Measurements from ENCODE around the gene MED31.
"Not testable (repeated sequence)": the region's sequence is repeated elsewhere in the genome, so short reads cannot be mapped to it uniquely, and the experiment has no call there.

The MED31 gene

DNA sequence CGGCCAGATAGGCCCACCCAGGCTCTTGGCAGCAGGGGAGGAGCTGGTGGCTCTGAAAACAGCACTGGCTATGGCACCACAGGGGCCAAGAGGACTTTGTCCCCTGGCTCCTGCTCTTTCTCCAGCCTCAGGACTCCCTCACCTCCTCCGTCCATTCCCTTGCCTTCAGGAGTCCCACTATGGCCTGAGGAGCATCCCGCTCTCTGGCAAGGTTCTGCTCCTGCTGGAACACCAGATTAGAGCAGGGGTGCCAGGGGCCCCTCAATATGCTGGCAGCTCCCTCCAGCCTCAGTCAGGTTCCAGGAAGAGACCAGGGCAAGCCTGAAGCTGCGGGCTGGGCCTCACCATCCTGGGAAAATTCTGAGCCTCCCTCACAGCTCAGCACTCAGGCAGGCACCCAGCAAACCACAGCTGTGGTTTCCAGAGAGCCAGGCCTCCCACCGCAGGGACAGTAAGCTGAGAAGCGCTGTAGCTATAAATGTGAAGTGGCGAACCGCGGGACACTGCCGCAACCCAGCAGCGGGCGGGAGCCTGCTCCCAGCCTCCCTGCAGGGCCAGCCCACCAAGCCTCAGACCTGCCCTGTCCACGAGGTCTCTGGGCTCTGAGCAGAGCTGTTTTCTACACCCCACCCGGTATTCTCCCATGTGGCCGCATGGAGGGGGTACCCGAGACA, 25.9 kb upstream of the MED31 start:
- DNase-seq (ENCODE audit: low read depth), result peak; percentile 27

DNA sequence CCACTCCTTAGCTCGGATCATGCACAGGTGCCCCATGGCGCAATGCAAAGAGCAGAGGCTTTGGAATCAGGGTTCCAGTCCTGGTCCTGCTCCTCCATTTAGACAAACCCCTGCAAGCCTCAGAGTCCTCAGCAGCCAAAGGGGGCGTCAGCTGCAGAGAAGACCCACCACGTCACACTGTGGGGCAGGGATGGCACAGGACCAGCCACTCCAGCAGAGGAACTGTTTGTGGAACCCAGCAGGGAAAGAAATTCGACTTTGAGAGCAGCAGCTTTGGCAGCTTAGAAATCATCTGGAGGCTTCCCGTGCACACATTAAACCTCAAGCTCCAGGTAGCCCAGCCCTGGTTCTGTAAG, 25.4 kb upstream of the MED31 start:
- no peak for DNase-seq (ENCODE audit: low read depth)

DNA sequence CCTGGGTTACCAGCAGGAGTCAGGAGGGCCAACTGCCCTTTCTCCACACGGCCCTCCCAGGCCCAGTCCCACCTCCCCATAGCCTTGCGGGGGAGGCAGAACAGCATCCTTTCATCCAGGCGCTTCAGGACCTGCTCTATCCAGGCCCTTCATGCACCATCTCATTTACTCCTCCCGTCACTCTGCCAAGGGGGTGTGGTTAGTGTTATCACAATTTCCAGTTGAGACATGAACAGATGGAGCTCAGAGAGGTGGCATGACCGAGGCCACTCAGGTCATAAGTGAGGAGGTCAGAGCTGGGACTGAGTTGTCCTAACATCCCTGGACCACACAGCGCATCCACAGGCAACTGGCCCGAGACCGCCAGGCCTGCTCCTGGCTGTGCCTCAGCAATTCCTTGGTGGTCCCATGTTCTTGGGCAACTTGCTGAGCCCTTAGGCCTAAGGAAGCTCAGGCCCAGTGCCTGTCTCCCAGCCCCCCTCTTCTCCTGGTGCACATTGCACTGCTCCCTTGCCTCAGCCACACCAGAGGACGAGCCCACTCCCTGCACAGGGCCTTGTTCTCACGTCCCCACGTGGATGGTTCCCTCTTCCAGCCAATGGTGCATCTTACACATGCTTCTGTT, 23.9 kb upstream of the MED31 start:
- no peak for DNase-seq (ENCODE audit: low read depth)

DNA sequence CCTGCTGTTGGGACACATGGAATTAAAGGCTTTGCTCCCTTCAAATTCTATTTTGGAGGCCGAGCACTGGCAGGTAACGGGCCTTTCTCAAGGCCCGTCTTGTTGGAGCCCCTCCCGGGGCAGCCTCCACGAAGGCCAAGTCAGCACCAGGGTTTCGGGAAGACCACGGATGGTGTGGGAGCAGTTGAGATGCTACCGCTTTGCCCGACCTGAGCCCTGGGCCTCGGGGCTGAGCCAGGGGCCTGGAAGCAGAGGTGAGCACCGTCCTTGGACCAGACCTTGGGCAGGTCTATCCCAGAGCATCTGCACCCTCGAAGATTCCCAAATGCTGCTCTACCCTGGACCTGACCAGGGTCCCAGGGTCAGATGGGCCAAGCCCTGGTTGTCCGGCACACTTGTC, 23.2 kb upstream of the MED31 start:
- DNase-seq (ENCODE audit: low read depth), result no peak

GRCh38 chr17:6671431-6671830, 20.0 kb upstream of the MED31 start:
- DNase-seq (ENCODE audit: low read depth), result no peak

GRCh38 chr17:6670999-6671398, 19.6 kb upstream of the MED31 start:
- no peak for DNase-seq (ENCODE audit: low read depth)

DNA sequence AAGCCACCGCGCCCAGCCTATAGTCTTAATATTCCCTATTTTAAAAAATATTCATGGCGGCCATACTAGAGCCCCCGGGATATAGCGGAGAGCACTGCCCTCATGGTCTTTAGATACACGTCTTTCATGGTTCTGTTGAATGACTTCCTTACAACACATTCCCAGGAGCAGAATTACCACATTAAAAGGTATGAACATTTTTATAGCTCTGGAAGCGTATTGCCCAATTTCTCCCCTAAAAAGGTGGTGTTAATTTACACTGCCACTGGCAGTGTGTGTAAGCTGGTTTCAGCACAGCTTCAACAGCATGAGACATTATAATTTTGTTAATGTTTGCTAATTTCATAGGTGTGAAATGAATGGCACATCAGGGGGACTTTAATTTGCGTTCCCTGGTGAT, 19.2 kb upstream of the MED31 start:
- no peak for DNase-seq (ENCODE audit: low read depth)

DNA sequence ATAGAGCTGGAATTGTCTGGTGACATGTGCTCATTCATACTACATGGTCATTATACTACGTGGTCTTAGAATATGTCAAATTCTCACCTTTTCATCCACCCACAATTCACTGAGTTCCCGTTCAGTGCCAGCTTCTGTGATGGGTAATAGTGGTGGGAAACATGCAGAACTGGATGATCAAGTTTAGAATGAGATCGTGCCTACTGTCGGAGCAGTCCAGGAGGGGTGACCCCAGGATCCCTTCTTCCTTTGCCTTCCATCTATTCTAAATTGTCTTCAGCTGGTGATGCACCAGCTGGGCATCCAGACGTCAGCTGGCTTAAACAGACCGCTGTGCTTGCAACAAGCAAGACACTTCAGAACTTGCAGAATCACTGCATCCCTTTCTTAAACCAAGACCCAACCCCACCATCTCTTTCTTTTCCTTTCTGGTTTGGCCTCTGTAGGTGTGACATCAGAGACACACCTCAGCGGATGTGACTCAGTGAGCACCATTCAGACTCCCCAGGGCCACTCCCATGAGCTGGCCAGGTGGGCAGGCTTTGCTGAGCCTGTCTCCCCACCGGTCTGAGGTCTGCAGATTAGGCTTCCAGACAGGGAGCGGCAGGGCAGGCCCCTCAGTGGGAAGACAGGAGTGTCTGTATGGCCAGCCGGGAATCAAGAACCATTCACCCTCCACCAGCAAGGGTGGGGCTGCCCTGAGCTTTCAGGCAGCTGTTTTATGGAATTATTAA, 18.2 kb upstream of the MED31 start:
- no peak for DNase-seq (ENCODE audit: low read depth)

DNA sequence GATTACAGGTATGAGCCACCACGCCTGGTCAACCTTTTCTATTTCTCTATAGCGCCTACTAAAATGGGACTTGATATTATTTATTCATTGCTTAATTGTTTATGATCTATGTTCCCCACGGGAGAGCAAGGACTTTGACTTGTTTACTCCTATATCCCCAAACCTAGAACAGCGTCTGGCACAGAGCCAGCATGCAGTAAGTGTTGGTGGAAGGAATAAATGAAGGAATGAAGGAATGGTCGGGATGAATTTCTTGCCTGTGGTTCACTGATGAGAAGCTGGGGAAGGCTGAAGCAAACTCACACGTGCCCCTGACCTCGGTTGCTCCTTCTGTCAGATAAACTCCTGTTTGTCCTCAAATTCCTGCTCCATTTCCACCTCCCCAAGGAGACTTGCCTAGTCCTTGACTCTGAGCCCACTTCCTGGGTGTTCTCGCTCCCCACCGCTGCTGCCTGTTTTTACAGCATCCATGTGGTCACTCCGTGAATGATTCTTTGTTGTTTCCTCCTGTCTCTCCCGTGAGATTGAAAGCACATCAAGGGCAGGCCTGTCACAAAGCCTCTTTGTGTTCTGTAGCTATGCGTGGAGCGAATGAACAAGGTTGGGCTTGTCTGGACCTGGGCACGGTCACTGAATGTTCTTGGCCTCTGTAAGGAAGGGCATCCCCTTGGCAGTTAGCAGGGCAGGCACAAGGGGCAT, 17.5 kb upstream of the MED31 start:
- no peak for DNase-seq (ENCODE audit: low read depth)

DNA sequence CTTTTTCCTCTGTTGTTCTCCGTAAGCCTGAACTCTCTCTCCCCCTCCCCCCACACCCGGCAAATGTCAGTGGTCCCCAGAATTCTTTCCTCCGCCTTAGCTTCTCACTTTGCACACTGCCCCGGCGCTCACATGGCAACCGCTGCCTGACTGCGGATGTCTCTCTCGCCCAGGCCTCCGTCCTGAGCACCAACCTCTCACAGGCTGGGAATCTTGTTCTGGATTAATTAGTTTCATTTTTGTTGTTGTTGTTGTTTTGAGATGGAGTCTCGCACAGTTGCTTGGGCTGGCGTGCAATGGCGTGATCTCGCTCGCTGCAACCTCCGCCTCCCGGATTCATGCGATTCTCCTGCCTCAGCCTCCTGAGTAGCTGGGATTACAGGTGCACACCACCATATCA, 16.8 kb upstream of the MED31 start:
- no peak for DNase-seq (ENCODE audit: low read depth)

DNA sequence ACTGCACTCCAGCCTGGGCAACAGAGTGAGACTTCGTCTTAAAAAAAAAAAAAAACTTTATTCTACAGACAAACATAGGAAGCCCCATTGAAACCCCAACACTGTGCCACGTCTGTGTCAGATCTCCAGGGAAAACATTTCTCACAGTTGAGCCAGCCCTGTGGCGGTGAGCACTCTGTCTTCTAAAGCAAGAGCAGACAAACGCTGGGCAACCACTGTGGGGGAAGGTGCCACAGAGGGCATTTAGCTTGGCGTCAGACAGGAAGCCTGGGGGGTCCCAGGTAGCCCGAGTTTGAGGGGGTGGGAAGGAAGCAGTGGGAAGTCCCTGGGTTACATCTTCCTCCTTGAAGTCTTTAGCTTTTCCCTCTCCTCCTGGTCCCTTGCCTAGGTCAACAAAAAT, 16.1 kb upstream of the MED31 start:
- DNase-seq (ENCODE audit: low read depth), result no peak

GRCh38 chr17:6666557-6666956, 15.2 kb upstream of the MED31 start:
- DNase-seq (ENCODE audit: low read depth), result no peak

DNA sequence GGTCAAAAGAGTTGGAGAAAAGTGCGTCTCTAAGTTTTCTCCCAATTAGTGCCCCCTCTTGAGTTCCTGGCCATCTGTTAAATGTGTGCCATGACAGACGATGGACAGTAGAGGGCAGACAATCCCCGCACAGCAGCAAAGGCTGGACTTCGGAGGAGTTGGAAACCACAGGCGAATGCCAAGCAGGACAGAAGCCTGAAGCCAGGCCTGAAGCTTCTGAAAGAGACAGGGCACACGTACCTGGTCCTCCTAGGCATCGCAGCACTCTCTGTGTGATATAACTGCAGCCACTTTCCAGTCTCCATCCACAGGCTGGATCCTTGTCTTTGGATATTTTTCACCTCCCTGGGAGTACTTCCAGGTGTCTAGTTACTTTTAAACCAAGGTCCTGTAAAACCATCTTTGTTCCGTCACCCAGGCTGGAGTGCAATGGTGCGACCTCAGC, 14.7 kb upstream of the MED31 start:
- DNase-seq (ENCODE audit: low read depth), result peak; percentile 60

DNA sequence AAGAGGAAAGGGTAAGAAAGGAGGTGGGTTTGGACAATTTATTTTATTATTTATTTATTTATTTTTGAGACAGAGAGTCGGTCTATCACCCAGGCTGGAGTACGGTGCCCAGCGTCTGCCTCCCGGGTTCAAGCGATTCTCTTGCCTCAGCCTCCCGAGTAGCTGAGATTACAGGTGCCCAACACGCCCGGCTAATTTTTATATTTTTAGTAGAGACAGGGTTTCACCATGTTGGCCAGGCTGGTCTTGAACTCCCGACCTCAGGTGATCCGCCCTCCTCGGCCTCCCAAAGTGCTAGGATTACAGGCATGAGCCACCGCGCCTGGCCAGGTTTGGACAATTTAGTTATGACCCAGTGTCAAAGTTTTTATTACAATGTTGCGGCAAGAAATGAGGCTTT, 11.8 kb upstream of the MED31 start:
- DNase-seq (ENCODE audit: low read depth), result not testable (repeated sequence)

- no peak for DNase-seq (ENCODE audit: low read depth)
Observed at GRCh38 chr17:6661464-6661848, 10.1 kb upstream of the MED31 start.

GRCh38 chr17:6660805-6661463, 9.5 kb upstream of the MED31 start:
- DNase-seq (ENCODE audit: low read depth), result no peak

DNA sequence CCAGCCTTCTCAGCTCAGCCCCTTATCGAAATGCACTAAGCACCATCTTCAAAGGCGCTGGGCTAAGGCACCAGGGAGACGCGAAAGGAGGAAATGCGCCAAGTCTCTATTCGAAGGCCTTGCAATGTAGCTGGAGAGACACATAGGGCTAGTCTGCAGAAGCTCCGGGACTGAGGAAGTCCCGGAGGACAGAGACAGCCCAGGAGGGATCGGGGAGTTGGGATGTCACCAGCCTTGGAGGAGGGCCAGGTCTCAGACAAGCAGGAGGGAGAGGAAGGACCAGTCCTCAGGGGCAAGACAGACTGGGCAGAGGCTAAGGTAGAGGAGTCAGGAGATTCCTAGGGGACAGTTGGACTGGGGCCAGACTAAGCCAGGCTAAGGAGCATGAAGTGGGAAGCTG, 8.7 kb upstream of the MED31 start:
- DNase-seq (ENCODE audit: low read depth), result no peak

DNA sequence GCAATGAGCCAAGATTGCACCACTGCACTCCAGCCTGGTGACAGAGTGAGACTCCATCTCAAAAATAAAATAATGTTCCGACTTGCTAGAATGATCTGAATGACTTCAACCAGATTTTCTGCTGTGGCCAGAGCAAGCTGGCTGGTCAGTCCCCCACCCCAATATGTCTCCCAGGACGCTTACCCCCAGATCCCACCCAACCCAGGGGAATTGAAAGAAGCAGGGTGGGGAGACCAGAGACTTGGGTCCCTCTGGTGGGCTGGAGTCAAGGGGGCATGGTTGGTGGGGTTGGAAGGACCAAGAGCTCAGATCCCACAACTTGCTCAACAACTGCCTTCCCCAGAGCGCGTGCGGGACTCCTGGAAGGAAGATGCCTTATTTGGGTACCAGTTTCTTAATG, 7.0 kb upstream of the MED31 start:
- DNase-seq (ENCODE audit: low read depth), result not testable (repeated sequence)

DNA sequence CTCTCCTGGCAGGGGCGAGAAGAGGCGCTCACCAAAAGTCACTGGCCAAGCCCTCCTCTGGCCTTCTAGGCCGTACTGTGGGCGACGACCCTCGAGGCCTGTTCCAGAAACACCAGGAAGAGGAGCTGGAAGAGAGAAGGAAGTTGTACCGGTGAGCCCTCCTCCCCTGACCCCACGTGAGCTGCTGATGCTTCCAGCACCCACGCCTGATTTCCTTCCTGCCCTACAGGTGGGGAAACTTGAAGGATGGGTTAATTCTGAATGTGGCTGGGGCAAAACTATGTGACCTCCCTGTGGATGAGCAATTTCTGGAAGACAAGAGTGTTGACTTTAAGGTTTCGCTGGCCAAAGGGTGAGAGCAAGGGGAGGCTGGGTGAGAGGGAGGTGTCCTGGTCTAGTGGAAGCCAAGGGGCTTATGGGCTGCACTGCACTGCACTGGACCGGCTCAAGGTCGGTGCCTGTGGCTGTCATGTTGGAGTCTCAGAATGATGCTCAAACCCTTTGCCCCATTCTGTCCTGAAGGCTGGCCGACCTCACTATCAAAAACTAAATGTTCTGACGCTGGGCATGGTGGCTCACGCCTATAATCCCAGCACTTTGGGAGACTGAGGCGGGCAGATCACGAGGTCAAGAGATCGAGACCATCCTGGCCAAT, 6.4 kb upstream of the MED31 start:
- DNase-seq (ENCODE audit: low read depth), result no peak

- DNase-seq (ENCODE audit: low read depth), result not testable (repeated sequence)
Observed at GRCh38 chr17:6656797-6657632, 5.6 kb upstream of the MED31 start.
